Trophoblast cell (in vitro differentiated cells and primary cell): ENCODE data around the gene EGFR.

ENCODE experiments used
- DNase-seq, 2 donors: peaks; one replicate each; pipeline ENCODE4 v3.0.0-alpha.2; 2016
- H2AFZ ChIP-seq: 2 replicates; pipeline ENCODE4 v1.6.1; 2013; ENCODE audit warnings: low read length, moderate library complexity, mild to moderate bottlenecking; ENCODE audit not compliant: insufficient read depth, poor library complexity
- H2AK5ac ChIP-seq: 2 replicates; pipeline ENCODE4 v1.6.1; 2013; ENCODE audit warnings: mild to moderate bottlenecking, low read length
- H2BK120ac ChIP-seq: 2 replicates; pipeline ENCODE4 v1.6.1; 2013; ENCODE audit warnings: low read length, mild to moderate bottlenecking, moderate library complexity; ENCODE audit not compliant: insufficient read depth, poor library complexity
- H2BK12ac ChIP-seq: 2 replicates; pipeline ENCODE4 v1.6.1; 2013; ENCODE audit warnings: mild to moderate bottlenecking, low read length, moderate library complexity
- H2BK5ac ChIP-seq: 2 replicates; pipeline ENCODE4 v1.6.1; 2013; ENCODE audit warnings: low read length, low read depth, moderate library complexity, mild to moderate bottlenecking; ENCODE audit not compliant: poor library complexity
- H3K14ac ChIP-seq: 2 replicates; pipeline ENCODE4 v1.6.1; 2013; ENCODE audit warnings: mild to moderate bottlenecking, low read length
- H3K18ac ChIP-seq: 2 replicates; pipeline ENCODE4 v1.6.1; 2013; ENCODE audit warnings: mild to moderate bottlenecking, low read length
- H3K23ac ChIP-seq: 2 replicates; pipeline ENCODE4 v1.6.1; 2013; ENCODE audit warnings: low read length
- H3K27ac ChIP-seq: 2 replicates; pipeline ENCODE4 v1.5.1; 2013; ENCODE audit warnings: low read depth, mild to moderate bottlenecking, inconsistent platforms, low read length, moderate library complexity
- H3K27me3 ChIP-seq: 2 replicates; pipeline ENCODE4 v1.6.1; 2013; ENCODE audit warnings: inconsistent platforms, mild to moderate bottlenecking, low read length, moderate library complexity; ENCODE audit not compliant: insufficient read depth
- H3K36me3 ChIP-seq, 2 experiments: 1 replicate in 1 of 2; 2 replicates in 1 of 2; pipeline ENCODE4 v1.6.1; 2013; ENCODE audit warnings: low read length in 2 of 2, mild to moderate bottlenecking in 2 of 2, moderate library complexity in 1 of 2; ENCODE audit not compliant: insufficient read depth in 2 of 2, control insufficient read depth in 1 of 2
- H3K4ac ChIP-seq: 2 replicates; pipeline ENCODE4 v1.6.1; 2013; ENCODE audit warnings: low read depth, mild to moderate bottlenecking, low read length, moderate library complexity
- H3K4me1 ChIP-seq, 2 experiments: 1 replicate in 1 of 2; 2 replicates in 1 of 2; pipeline ENCODE4 v1.6.1; 2013; ENCODE audit warnings: low read length in 2 of 2, mild to moderate bottlenecking in 2 of 2, moderate library complexity in 1 of 2; ENCODE audit not compliant: insufficient read depth in 2 of 2, control insufficient read depth in 1 of 2
- H3K4me2 ChIP-seq: 2 replicates; pipeline ENCODE4 v1.6.1; 2013; ENCODE audit warnings: inconsistent platforms, mild to moderate bottlenecking, low read length, moderate library complexity
- H3K4me3 ChIP-seq: 2 replicates; pipeline ENCODE4 v1.5.1; 2013; ENCODE audit warnings: mild to moderate bottlenecking, low read depth, low read length, inconsistent platforms
- H3K79me1 ChIP-seq: one replicate; pipeline ENCODE4 v1.6.1; 2013; ENCODE audit warnings: low read length
- H3K79me2 ChIP-seq: 2 replicates; pipeline ENCODE4 v1.6.1; 2013; ENCODE audit warnings: low read length, mild to moderate bottlenecking; ENCODE audit not compliant: control insufficient read depth, insufficient read depth, poor library complexity
- H3K9ac ChIP-seq: 2 replicates; pipeline ENCODE4 v1.6.1; 2013; ENCODE audit warnings: mild to moderate bottlenecking, low read length
- H3K9me3 ChIP-seq: 2 replicates; pipeline ENCODE4 v1.6.1; 2013; ENCODE audit warnings: low read depth, mild to moderate bottlenecking, control low read depth, inconsistent platforms, low read length; ENCODE audit not compliant: insufficient read depth
- H4K12ac ChIP-seq: 2 replicates; pipeline ENCODE4 v1.6.1; 2013; ENCODE audit warnings: low read depth, mild to moderate bottlenecking, low read length, moderate library complexity
- H4K8ac ChIP-seq: 2 replicates; pipeline ENCODE4 v1.6.1; 2013; ENCODE audit warnings: low read depth, mild to moderate bottlenecking, low read length, moderate library complexity
- H4K91ac ChIP-seq: one replicate; pipeline ENCODE4 v1.6.1; 2013; ENCODE audit warnings: low read depth, mild to moderate bottlenecking, low read length, moderate library complexity
- WGBS: extraction: QIAGEN DNeasy Blood & Tissue Kit; methylation state at CpG from one replicate; pipeline ENCODE4 v1.1.7; 2013; ENCODE audit warnings: missing lambda C conversion rate; ENCODE audit not compliant: insufficient read length, insufficient coverage; ENCODE audit errors: extremely low coverage; 5-methylcytosine and 5-hydroxymethylcytosine counted together

EGFR gene

DNA sequence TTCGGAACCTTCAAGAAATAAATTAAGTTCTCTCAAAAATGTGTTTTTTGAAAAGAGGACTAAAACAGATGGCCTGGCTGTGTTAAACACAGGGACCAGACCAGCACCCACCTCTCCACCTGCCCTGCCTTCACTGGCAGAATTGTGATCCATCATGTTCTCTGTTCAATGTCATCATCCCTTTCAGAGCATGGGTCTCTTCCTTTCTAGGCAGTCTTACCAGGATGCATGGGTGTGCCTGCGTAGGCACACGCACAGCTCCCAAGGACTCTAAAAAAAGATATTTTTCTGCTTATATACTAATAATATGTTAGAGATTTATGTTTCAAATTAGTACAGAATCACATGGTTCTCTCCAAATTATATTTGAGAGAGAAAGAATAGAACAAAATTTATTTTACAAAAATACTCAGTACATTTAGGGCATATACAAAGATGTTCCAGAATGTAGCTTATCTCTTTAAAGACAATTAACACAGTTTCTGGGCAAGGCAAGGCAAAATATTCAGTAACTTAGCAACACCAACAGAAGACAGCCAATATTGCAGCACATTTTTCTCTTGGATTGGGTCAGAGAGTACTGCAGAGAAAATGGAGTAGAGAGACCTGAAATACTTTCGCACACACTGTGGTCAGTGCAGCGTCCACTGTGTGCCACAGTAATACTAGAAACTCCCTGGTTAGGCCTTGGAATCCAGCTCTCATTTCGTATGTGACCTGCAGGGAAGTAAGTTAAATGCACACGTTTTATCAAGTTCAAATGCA, 52.8 kb downstream of the EGFR start:
- DNase-seq = peak; percentile 58 to 82
- no peak overlapping the region for H3K9ac ChIP-seq
- H3K4me2 ChIP-seq = no peak overlapping the region
- no peak overlapping the region for H2BK120ac ChIP-seq
- no peak overlapping the region for H3K4me3 ChIP-seq
- peaks cover 3% of the 10 kb centered on the region for H3K79me1 ChIP-seq
- H3K27me3 ChIP-seq = no peaks in the 10 kb centered on the region
- H4K12ac ChIP-seq = no peak overlapping the region
- no peak overlapping the region for H2BK5ac ChIP-seq
- peaks cover 3% of the 10 kb centered on the region for H3K9me3 ChIP-seq
- peaks cover 9 to 11% of the 10 kb centered on the region in 2 experiments for H3K4me1 ChIP-seq
- WGBS = no CpG with 5 or more reads among the region's 7 CpGs
- no peak overlapping the region for H2BK12ac ChIP-seq
- H3K23ac ChIP-seq = no peak overlapping the region
- H4K8ac ChIP-seq = no peak overlapping the region
- no peak overlapping the region for H2AK5ac ChIP-seq
- no peaks in the 10 kb centered on the region for H3K36me3 ChIP-seq
- H3K4ac ChIP-seq = no peak overlapping the region
- no peak overlapping the region for H3K14ac ChIP-seq
- H3K79me2 ChIP-seq = no peaks in the 10 kb centered on the region
- H3K27ac ChIP-seq = no peak overlapping the region
- H4K91ac ChIP-seq = no peak overlapping the region
- no peak overlapping the region for H2AFZ ChIP-seq
- no peak overlapping the region for H3K18ac ChIP-seq

- Histone ChIP-seq H3K9me3 (peaks cover 3% of the 10 kb centered on the region), H4K91ac (no peak overlapping the region), H2BK5ac (no peak overlapping the region), H2BK120ac (no peak overlapping the region), H3K27me3 (no peaks in the 10 kb centered on the region), H3K23ac (no peak overlapping the region), H3K14ac (no peak overlapping the region), H3K4me2 (no peak overlapping the region), H3K4me3 (no peak overlapping the region), H3K4me1 (peaks cover 4 to 5% of the 10 kb centered on the region in 2 experiments), H2AFZ (no peak overlapping the region), H4K8ac (no peak overlapping the region), H2BK12ac (no peak overlapping the region), H3K36me3 (no peaks in the 10 kb centered on the region), H3K9ac (no peak overlapping the region), H3K79me1 (peaks cover 3% of the 10 kb centered on the region), H3K79me2 (no peaks in the 10 kb centered on the region), H3K27ac (no peak overlapping the region), H3K4ac (no peak overlapping the region), H2AK5ac (no peak overlapping the region), H3K18ac (no peak overlapping the region), H4K12ac (no peak overlapping the region)
- WGBS = no CpG with 5 or more reads among the region's 4 CpGs
- peak; percentile 20 to 55 for DNase-seq
Measured at GRCh38 chr7:55072251-55072650, 53.4 kb downstream of the EGFR start.

DNA sequence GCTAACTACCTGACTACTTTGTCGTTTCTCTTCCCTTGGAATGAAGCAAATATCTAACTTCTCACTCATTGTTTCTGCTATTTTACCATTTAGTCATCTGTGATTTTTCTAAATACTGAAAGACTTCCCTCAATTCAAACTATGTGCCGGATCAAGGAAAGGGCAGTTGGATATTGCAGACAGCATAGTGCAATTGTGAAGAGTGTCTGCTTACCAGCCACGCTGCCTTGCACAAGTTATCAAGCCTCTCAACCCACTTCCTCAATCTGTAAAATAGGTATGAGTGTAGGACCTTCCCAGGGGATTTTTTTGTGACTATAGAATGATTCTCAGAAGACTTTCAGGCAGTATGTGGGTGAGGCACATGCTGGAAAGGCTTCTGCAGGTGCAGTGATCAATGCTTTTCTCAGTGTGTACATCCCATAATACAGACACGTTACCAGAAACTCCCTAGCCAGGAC, 54.3 kb downstream of the EGFR start:
- Histone ChIP-seq H3K4me3 (no peak overlapping the region), H2BK120ac (no peak overlapping the region), H2BK12ac (no peak overlapping the region), H3K9ac (no peak overlapping the region), H3K36me3 (no peaks in the 10 kb centered on the region), H2BK5ac (no peak overlapping the region), H3K79me2 (peaks cover 2% of the 10 kb centered on the region), H3K27ac (no peak overlapping the region), H4K8ac (no peak overlapping the region), H3K23ac (no peak overlapping the region), H2AK5ac (no peak overlapping the region), H3K9me3 (no peaks in the 10 kb centered on the region), H3K4ac (no peak overlapping the region), H4K12ac (no peak overlapping the region), H3K79me1 (peaks cover 3% of the 10 kb centered on the region), H3K14ac (no peak overlapping the region), H3K4me1 (peaks cover 4 to 5% of the 10 kb centered on the region in 2 experiments), H2AFZ (no peak overlapping the region), H3K4me2 (no peak overlapping the region), H3K18ac (no peak overlapping the region), H3K27me3 (no peaks in the 10 kb centered on the region), H4K91ac (no peak overlapping the region)
- WGBS = no CpG with 5 or more reads among the region's 4 CpGs
- DNase-seq = peak; percentile 69 to 88

GRCh38 chr7:55073976-55074528, 55.2 kb downstream of the EGFR start:
- H4K91ac ChIP-seq = peak overlapping the region; percentile 28
- no peak overlapping the region for H3K9ac ChIP-seq
- H3K14ac ChIP-seq = peak overlapping the region; percentile 1
- H2BK120ac ChIP-seq = peak overlapping the region; percentile 5
- no peak overlapping the region for H4K12ac ChIP-seq
- DNase-seq = peak; percentile 82 to 88
- H2BK5ac ChIP-seq = peak overlapping the region; percentile 59
- no peaks in the 10 kb centered on the region for H3K36me3 ChIP-seq
- no peak overlapping the region for H2AK5ac ChIP-seq
- no CpG with 5 or more reads among the region's 13 CpGs for WGBS
- H3K79me2 ChIP-seq = peaks cover 2% of the 10 kb centered on the region
- no peak overlapping the region for H3K4ac ChIP-seq
- no peak overlapping the region for H4K8ac ChIP-seq
- H3K4me3 ChIP-seq = no peak overlapping the region
- peaks cover 3% of the 10 kb centered on the region for H3K79me1 ChIP-seq
- H2BK12ac ChIP-seq = peak overlapping the region; percentile 69
- H3K4me2 ChIP-seq = no peak overlapping the region
- H2AFZ ChIP-seq = peak overlapping the region; percentile 67
- H3K23ac ChIP-seq = no peak overlapping the region
- peak overlapping the region; percentile 27 for H3K27ac ChIP-seq
- no peak overlapping the region for H3K18ac ChIP-seq
- no peaks in the 10 kb centered on the region for H3K9me3 ChIP-seq
- H3K4me1 ChIP-seq = peaks cover 9 to 12% of the 10 kb centered on the region in 2 experiments
- H3K27me3 ChIP-seq = no peaks in the 10 kb centered on the region
